Subcutaneous abdominal adipose tissue (tissue), 5 donors: ENCODE measurements around the gene MAP4K5.
A peak's percentile ranks its signal among the peaks of the same experiment; 100 is the strongest.
"Not testable (repeated sequence)": the region's sequence is repeated elsewhere in the genome, so short reads cannot be mapped to it uniquely, and the experiment has no call there.

Experiments used
- H3K27ac ChIP-seq: one replicate; pipeline ENCODE4 v1.7.0; 2013; ENCODE audit warnings: low read depth, mild to moderate bottlenecking, inconsistent platforms, low read length, moderate library complexity
- H3K27me3 ChIP-seq, 5 donors: one replicate each; pipeline ENCODE4 v1.7.0; 2013; ENCODE audit warnings: low read length in 5 of 5, inconsistent platforms in 1 of 5; ENCODE audit not compliant: control insufficient read depth in 5 of 5, insufficient read depth in 4 of 5
- H3K36me3 ChIP-seq, 5 donors: one replicate each; pipeline ENCODE4 v1.7.0; 2013; ENCODE audit warnings: low read length in 5 of 5; ENCODE audit not compliant: control insufficient read depth in 5 of 5, insufficient read depth in 5 of 5
- H3K4me1 ChIP-seq, 5 donors: one replicate each; pipeline ENCODE4 v1.7.0; 2013; ENCODE audit warnings: low read length in 5 of 5, mild to moderate bottlenecking in 3 of 5, moderate library complexity in 1 of 5; ENCODE audit not compliant: control insufficient read depth in 5 of 5, insufficient read depth in 5 of 5
- H3K4me3 ChIP-seq, 5 donors: one replicate each; pipeline ENCODE4 v1.7.0; 2013; ENCODE audit warnings: low read length in 5 of 5, low read depth in 1 of 5
- H3K9ac ChIP-seq, 5 donors: one replicate each; pipeline ENCODE4 v1.7.0; 2013; ENCODE audit warnings: low read length in 5 of 5, mild to moderate bottlenecking in 4 of 5, moderate library complexity in 3 of 5
- H3K9me3 ChIP-seq, 5 donors: one replicate each; pipeline ENCODE4 v1.7.0; 2013; ENCODE audit warnings: low read length in 5 of 5; ENCODE audit not compliant: control insufficient read depth in 5 of 5
- donor health status: healthy.
- donor health status: healthy.
- donor health status: healthy.
- donor health status: healthy.
- donor health status: healthy.

Gene MAP4K5

GRCh38 chr14:50523271-50524041 lies 8.9 kb downstream of the MAP4K5 start:
- no peak overlapping the region for H3K4me3 ChIP-seq
- no peaks in the 10 kb centered on the region for H3K36me3 ChIP-seq
- H3K27me3 ChIP-seq, result no peaks in the 10 kb centered on the region
- peaks cover 0 to 11% (median 3%) of the 10 kb centered on the region in 5 donors for H3K4me1 ChIP-seq
- H3K9ac ChIP-seq, result no peak overlapping the region
- no peak overlapping the region for H3K27ac ChIP-seq
- H3K9me3 ChIP-seq, result no peaks in the 10 kb centered on the region

- Histone ChIP-seq H3K36me3 (no peaks in the 10 kb centered on the region), H3K4me3 (no peak overlapping the region), H3K27me3 (no peaks in the 10 kb centered on the region), H3K4me1 (peaks cover 0 to 11% (median 3%) of the 10 kb centered on the region in 5 donors), H3K27ac (peak overlapping the region; percentile 73), H3K9ac (no peak overlapping the region), H3K9me3 (no peaks in the 10 kb centered on the region)
Observed at GRCh38 chr14:50521912-50522341, 10.4 kb downstream of the MAP4K5 start.

GRCh38 chr14:50520947-50521815 lies 11.2 kb downstream of the MAP4K5 start:
- peak overlapping the region in 1 of 5 donors; percentile 11 for H3K9ac ChIP-seq
- H3K4me1 ChIP-seq, result peaks cover 0 to 11% (median 4%) of the 10 kb centered on the region in 5 donors
- H3K4me3 ChIP-seq, result no peak overlapping the region
- H3K27me3 ChIP-seq, result no peaks in the 10 kb centered on the region
- no peaks in the 10 kb centered on the region for H3K36me3 ChIP-seq
- H3K9me3 ChIP-seq, result no peaks in the 10 kb centered on the region
- peak overlapping the region; percentile 73 for H3K27ac ChIP-seq

GRCh38 chr14:50516091-50516490 lies 16.3 kb downstream of the MAP4K5 start:
- no peak overlapping the region for H3K27ac ChIP-seq
- no peaks in the 10 kb centered on the region for H3K27me3 ChIP-seq
- H3K9me3 ChIP-seq, result no peaks in the 10 kb centered on the region
- no peak overlapping the region for H3K4me3 ChIP-seq
- no peak overlapping the region for H3K9ac ChIP-seq
- peaks cover 0 to 3% (median 0%) of the 10 kb centered on the region in 5 donors for H3K4me1 ChIP-seq
- H3K36me3 ChIP-seq, result no peaks in the 10 kb centered on the region

GRCh38 chr14:50512463-50512862 lies 19.9 kb downstream of the MAP4K5 start:
- Histone ChIP-seq H3K27ac (no peak overlapping the region), H3K4me1 (peaks cover 0 to 3% (median 0%) of the 10 kb centered on the region in 5 donors), H3K27me3 (no peaks in the 10 kb centered on the region), H3K9me3 (no peaks in the 10 kb centered on the region), H3K4me3 (no peak overlapping the region), H3K36me3 (no peaks in the 10 kb centered on the region), H3K9ac (no peak overlapping the region)

GRCh38 chr14:50510157-50510556 lies 22.2 kb downstream of the MAP4K5 start:
- Histone ChIP-seq H3K27ac (no peak overlapping the region), H3K4me3 (no peak overlapping the region), H3K27me3 (no peaks in the 10 kb centered on the region), H3K9ac (no peak overlapping the region), H3K36me3 (no peaks in the 10 kb centered on the region), H3K9me3 (no peaks in the 10 kb centered on the region), H3K4me1 (no peaks in the 10 kb centered on the region)

- not testable (repeated sequence) for H3K9me3 ChIP-seq, H3K27me3 ChIP-seq, H3K9ac ChIP-seq, H3K27ac ChIP-seq, H3K4me1 ChIP-seq, H3K4me3 ChIP-seq
- peaks cover 0 to 20% (median 4%) of the 10 kb centered on the region in 5 donors for H3K36me3 ChIP-seq
Observed at GRCh38 chr14:50507078-50507477, 25.3 kb downstream of the MAP4K5 start.

- H3K4me1 ChIP-seq, result peaks cover 3 to 11% (median 9%) of the 10 kb centered on the region in 5 donors
- no peaks in the 10 kb centered on the region for H3K27me3 ChIP-seq
Observed at GRCh38 chr14:50501642-50502041, 30.7 kb downstream of the MAP4K5 start.

GRCh38 chr14:50497351-50497750 lies 35.0 kb downstream of the MAP4K5 start:
- Histone ChIP-seq H3K27me3 (no peaks in the 10 kb centered on the region), H3K4me3 (no peak overlapping the region), H3K9me3 (no peaks in the 10 kb centered on the region), H3K36me3 (peaks cover 0 to 6% (median 0%) of the 10 kb centered on the region in 5 donors), H3K4me1 (peaks cover 3 to 11% (median 9%) of the 10 kb centered on the region in 5 donors), H3K27ac (no peak overlapping the region), H3K9ac (no peak overlapping the region)

More at GRCh38 chr14:50501642-50502041, 30.7 kb downstream of the MAP4K5 start:
- H3K9ac ChIP-seq, result no peak overlapping the region
- no peak overlapping the region for H3K27ac ChIP-seq
- H3K4me3 ChIP-seq, result no peak overlapping the region
- peaks cover 0 to 20% (median 4%) of the 10 kb centered on the region in 5 donors for H3K36me3 ChIP-seq
- no peaks in the 10 kb centered on the region for H3K9me3 ChIP-seq

- H3K4me1 ChIP-seq, result no peaks in the 10 kb centered on the region
- no peaks in the 10 kb centered on the region for H3K9me3 ChIP-seq
- no peak overlapping the region for H3K4me3 ChIP-seq
- no peaks in the 10 kb centered on the region for H3K27me3 ChIP-seq
- H3K27ac ChIP-seq, result no peak overlapping the region
- H3K9ac ChIP-seq, result no peak overlapping the region
- H3K36me3 ChIP-seq, result peaks cover 0 to 6% (median 0%) of the 10 kb centered on the region in 5 donors
Observed at GRCh38 chr14:50489851-50490250, 42.5 kb downstream of the MAP4K5 start.
